AG10803 (cell line): ENCODE measurements around the gene ATF7.

ENCODE experiments used
- DNase-seq: peaks from one replicate; pipeline ENCODE4 v3.0.0; 2010; ENCODE audit warnings: low read depth
- H3K4me3 ChIP-seq: 2 replicates; pipeline ENCODE4 v1.5.1; 2011; ENCODE audit warnings: mild to moderate bottlenecking, low read length, control low read depth
- TF ChIP-seq, protein P1 (sequence below): conservative IDR thresholded peaks from 2 replicates; pipeline ENCODE4 v1.5.1; 2011; ENCODE audit warnings: mild to moderate bottlenecking, low read length, control low read depth, inconsistent platforms

ATF7 gene

DNA sequence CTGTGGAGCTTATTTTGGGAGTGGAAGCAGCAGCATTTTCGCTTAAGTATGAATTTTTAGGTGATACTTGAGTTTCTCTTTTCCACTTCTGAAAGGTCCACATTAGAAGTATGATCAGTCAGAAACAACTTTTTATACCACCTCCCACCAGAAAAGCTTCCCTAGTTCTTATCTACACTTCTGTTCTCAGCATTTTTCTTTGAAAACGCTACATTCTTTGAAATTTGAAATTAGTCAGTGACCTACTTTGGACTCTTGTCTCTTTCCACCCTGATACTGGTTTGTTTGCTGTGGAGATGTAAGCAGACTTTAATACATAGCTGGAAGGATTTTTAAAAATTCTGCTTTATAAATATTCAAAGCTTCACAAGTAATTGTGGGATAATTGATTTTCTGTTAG is 152.1 kb downstream of the ATF7 start:
- TF ChIP-seq, protein P1, sequence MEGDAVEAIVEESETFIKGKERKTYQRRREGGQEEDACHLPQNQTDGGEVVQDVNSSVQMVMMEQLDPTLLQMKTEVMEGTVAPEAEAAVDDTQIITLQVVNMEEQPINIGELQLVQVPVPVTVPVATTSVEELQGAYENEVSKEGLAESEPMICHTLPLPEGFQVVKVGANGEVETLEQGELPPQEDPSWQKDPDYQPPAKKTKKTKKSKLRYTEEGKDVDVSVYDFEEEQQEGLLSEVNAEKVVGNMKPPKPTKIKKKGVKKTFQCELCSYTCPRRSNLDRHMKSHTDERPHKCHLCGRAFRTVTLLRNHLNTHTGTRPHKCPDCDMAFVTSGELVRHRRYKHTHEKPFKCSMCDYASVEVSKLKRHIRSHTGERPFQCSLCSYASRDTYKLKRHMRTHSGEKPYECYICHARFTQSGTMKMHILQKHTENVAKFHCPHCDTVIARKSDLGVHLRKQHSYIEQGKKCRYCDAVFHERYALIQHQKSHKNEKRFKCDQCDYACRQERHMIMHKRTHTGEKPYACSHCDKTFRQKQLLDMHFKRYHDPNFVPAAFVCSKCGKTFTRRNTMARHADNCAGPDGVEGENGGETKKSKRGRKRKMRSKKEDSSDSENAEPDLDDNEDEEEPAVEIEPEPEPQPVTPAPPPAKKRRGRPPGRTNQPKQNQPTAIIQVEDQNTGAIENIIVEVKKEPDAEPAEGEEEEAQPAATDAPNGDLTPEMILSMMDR = no peak
- DNase-seq = no peak
- H3K4me3 ChIP-seq = no peak overlapping the region

DNA sequence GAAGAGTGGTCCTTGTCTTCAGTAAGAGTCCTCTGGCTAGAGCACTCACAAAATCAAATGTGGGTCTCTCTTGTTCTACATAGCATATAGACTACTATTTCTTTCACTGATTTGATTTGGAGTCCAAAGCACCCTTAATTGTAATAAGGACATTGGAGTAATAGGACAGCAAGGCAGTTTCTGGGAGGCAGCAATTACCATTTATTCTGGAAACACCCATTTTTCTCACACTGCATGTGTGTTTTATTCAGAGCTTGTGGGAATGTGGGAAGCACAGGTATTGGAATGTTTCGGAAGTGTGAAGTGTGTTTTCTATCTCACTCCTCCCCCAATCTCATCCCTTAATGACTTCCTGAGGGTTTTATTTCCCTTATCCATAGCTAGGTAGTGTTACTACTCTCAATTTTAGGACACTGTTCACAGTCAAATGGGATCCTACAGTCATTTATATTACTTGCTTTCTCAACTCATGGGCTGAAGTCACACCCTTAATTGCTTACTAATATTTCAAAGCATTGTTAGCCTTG is 154.1 kb downstream of the ATF7 start:
- no peak for DNase-seq
- TF ChIP-seq, protein P1 = no peak
- H3K4me3 ChIP-seq = no peak overlapping the region

DNA sequence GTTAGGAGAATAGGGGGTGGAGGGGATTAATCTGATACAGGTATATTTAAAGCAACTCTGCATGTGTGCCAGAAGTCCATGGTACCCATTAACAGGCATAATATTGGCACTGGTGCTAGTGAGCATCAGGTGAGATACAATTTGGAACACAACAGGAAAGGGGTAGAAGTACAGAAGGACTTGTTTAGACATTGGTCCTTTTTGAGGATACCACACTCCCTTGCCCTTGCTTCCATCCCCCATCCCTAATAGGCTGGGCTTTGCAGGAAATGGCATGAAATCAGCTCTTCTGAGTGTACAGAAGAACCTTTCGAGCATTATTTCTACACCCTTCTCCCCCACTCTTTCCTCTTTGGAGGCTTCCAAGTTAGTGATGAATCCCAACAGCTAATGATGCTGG is 157.9 kb downstream of the ATF7 start:
- no peak overlapping the region for H3K4me3 ChIP-seq
- TF ChIP-seq, protein P1 = no peak
- DNase-seq = no peak

DNA sequence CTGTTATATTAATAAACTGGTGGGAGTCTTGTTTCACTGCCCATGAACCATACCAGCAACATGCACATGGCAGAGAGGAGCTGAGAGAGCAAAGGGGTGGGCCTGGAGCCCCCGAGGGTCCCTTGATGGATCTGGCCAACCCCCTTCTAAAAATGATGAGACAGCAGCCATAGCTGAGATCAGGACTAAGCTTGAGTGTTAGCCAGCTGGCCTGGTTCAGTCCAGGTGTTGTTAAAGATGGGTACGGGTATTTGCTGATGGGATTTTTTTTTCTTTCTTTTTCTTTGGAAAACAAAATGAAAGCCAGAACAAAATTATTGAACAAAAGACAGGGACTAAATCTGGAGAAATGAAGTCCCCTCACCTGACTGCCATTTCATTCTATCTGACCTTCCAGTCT is 158.3 kb downstream of the ATF7 start:
- DNase-seq = no peak
- TF ChIP-seq, protein P1 = no peak
- H3K4me3 ChIP-seq = no peak overlapping the region

DNA sequence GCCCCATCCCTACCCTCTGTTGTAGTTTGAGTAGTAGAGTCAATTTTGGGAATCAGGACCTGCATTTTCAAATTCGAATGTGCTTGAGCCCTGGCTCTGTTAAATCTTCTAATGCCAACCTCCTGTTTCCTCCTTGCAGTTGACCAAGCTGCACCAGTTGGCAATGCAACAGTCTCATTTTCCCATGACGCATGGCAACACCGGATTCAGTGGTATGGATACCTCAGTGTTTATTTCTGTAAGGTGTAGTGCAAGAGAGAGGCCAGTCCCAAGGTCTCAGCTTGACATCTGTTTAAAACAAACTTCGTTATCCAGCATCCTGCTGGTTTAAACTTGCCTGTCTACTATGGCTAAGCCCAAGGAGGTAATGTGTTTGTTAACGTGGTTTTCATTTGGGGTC is 159.1 kb downstream of the ATF7 start:
- no peak overlapping the region for H3K4me3 ChIP-seq
- no peak for DNase-seq
- TF ChIP-seq, protein P1 = no peak

DNA sequence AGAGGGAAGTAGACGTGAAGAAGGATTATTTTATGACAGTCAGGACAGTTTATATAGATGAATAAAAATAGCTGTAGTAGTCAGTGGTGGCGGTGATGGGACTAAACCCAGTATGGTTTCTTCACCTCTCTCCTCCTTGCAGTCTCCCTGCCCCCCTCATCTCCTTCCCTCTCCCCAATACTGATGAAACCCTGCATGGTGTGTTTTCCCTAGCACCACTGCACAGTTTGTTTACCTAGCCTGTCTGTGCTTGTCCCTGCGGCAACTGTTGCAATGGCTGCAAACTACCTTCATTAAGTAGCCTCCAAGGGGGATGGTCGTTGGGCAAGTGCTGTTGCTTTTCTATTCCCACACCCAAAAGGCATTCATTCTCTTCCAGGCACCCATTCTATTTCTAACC is 159.5 kb downstream of the ATF7 start:
- TF ChIP-seq, protein P1 = no peak
- no peak for DNase-seq
- no peak overlapping the region for H3K4me3 ChIP-seq

DNA sequence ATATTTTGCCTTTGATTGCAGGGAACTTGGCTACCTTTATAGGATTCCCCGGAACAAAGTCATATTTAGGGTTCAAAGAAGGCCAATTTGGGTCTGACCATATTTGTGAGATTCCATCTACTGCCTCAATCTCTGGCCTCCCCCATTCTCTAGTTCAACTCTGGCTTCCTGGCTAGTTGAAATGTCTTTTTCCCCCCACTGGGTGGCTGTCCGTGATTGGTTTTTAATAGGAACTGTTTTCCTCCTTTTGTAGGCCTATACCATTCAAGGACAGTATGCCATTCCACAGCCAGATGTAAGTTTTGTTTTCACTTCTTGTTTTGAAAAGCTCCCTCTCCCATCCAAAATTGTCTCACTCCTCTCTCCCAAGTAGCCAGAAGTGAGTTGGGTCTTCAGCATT is 160.5 kb downstream of the ATF7 start:
- DNase-seq = no peak
- no peak overlapping the region for H3K4me3 ChIP-seq

More for the DNA sequence above, 160.5 kb downstream of the ATF7 start:
- TF ChIP-seq, protein P1 = peak; percentile 19; the same call in 1 of the 2 replicates
